ENCODE data around the gene CBY3.
"Not testable (repeated sequence)": the region's sequence is repeated elsewhere in the genome, so short reads cannot be mapped to it uniquely, and the experiment has no call there.

DNA sequence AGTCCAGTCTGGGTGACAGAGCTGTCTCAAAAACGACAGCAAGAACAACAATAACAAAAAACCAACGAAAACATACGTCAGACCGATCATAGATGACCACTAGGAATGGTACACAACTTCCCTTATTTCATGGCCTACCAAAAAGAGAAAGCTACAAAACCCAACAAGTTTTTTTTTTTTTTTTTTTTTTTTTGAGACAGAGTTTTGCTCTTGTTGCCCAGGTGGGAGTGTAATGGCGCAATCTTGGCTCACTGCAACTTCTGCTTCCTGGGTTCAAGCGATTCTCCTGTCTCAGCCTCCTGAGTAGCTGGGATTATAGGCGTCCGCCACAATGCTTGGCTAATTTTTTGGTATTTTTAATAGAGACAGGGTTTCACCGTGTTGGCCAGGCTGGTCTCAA lies 8.4 kb upstream of the CBY3 start:
- TF ChIP-seq POLR2A (IDR thresholded peaks at IDR 0.05; ENCODE audit: borderline replicate concordance, extremely low read depth, insufficient read depth, insufficient read length) = not testable (repeated sequence)
- TF ChIP-seq, protein P1, sequence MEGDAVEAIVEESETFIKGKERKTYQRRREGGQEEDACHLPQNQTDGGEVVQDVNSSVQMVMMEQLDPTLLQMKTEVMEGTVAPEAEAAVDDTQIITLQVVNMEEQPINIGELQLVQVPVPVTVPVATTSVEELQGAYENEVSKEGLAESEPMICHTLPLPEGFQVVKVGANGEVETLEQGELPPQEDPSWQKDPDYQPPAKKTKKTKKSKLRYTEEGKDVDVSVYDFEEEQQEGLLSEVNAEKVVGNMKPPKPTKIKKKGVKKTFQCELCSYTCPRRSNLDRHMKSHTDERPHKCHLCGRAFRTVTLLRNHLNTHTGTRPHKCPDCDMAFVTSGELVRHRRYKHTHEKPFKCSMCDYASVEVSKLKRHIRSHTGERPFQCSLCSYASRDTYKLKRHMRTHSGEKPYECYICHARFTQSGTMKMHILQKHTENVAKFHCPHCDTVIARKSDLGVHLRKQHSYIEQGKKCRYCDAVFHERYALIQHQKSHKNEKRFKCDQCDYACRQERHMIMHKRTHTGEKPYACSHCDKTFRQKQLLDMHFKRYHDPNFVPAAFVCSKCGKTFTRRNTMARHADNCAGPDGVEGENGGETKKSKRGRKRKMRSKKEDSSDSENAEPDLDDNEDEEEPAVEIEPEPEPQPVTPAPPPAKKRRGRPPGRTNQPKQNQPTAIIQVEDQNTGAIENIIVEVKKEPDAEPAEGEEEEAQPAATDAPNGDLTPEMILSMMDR (IDR thresholded peaks at IDR 0.05 in 2 of 3, conservative IDR thresholded peaks at IDR 0.05 in 1 of 3; ENCODE audit: borderline replicate concordance in 1 of 3, insufficient read depth in 1 of 3, low read depth in 2 of 3, low read length in 2 of 3) = not testable (repeated sequence)

Measured in HCT116 (cell line).